ENCODE data around the gene SLC24A3.

SLC24A3 gene

DNA sequence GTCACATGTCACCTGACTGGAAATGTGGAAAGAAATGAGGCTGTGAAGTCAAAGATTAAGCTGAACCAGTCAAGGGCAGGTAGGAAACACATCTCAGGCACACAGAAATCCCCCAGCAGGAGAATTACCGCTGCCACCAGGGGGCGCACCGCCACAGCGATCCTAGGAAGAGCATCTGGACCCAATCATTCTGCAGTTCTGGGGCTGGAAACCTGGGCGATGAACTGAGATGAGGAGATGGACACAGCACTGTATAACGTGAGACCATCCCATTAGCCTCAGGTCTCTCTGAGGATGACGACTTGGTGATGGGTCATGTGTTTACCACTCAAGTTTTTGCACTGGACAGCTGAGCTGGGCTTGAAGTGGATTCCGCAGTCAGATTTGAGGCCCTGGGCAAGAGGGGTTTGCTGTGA, 6.5 kb upstream of the SLC24A3 start:
- peak; percentile 56 for DNase-seq (ENCODE audit: low read depth)

GRCh38 chr20:19207541-19207940, 4.9 kb upstream of the SLC24A3 start:
- DNase-seq (ENCODE audit: low read depth), result no peak
- TF ChIP-seq CTCF (conservative IDR thresholded peaks at IDR 0.05; ENCODE audit: low read length), result no peak
- H3K4me3 ChIP-seq (ENCODE audit: low read length), result no peak overlapping the region

More for the DNA sequence above, 6.5 kb upstream of the SLC24A3 start:
- H3K4me3 ChIP-seq (ENCODE audit: low read length), result no peak overlapping the region
- TF ChIP-seq CTCF (conservative IDR thresholded peaks at IDR 0.05; ENCODE audit: low read length), result peak; percentile 94

- H3K4me3 ChIP-seq (ENCODE audit: low read length), result no peak overlapping the region
- no peak for TF ChIP-seq CTCF (conservative IDR thresholded peaks at IDR 0.05; ENCODE audit: low read length)
- peak; percentile 76 for DNase-seq (ENCODE audit: low read depth)
These were observed 1.9 kb upstream of the SLC24A3 start for GRCh38 chr20:19210391-19211155.

GRCh38 chr20:19211252-19211651, 1.2 kb upstream of the SLC24A3 start:
- no peak for TF ChIP-seq CTCF (conservative IDR thresholded peaks at IDR 0.05; ENCODE audit: low read length)
- H3K4me3 ChIP-seq (ENCODE audit: low read length), result no peak overlapping the region

GRCh38 chr20:19211661-19212468, 577 bp upstream of the SLC24A3 start:
- no peak overlapping the region for H3K4me3 ChIP-seq (ENCODE audit: low read length)
- DNase-seq (ENCODE audit: low read depth), result no peak
- TF ChIP-seq CTCF (conservative IDR thresholded peaks at IDR 0.05; ENCODE audit: low read length), result no peak; the same call in 1 of the 2 replicates

More at GRCh38 chr20:19211252-19211651, 1.2 kb upstream of the SLC24A3 start:
- no peak for DNase-seq (ENCODE audit: low read depth)

GRCh38 chr20:19212821-19213502, 520 bp downstream of the SLC24A3 start:
- TF ChIP-seq CTCF (conservative IDR thresholded peaks at IDR 0.05; ENCODE audit: low read length), result peak; percentile 15; the same call in 1 of the 2 replicates
- H3K4me3 ChIP-seq (ENCODE audit: low read length), result no peak overlapping the region
- DNase-seq (ENCODE audit: low read depth), result peak; percentile 31

Measured in AG10803 (cell line).